ENCODE results near the gene CA9.

Gene CA9

DNA sequence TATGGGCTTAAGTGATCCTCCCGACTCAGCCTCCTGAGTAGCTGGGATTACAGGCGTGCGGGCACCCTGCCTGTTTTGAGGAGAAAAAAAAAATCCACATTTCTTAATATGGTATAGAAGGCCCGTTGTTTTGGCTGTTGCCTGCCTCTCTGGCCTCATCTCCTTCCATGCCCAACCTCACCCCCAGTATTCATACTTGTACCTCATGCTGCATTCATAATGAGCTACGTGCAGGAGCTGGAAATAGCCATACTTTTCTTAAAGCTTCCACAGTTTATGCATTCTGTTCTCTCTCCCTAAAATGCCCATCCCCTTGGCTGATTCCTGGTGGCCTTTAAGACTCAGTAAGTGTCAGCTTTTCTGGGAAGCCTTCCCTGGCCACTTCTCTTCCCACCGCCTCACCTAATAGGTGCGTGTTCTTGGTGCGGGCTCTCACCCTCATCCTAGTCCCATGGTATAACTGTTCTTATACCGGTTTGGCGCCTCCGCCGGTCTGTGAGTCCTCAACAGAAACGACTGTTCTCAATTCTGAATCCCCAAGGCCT, 18.1 kb downstream of the CA9 start:
- no peak for DNase-seq

DNA sequence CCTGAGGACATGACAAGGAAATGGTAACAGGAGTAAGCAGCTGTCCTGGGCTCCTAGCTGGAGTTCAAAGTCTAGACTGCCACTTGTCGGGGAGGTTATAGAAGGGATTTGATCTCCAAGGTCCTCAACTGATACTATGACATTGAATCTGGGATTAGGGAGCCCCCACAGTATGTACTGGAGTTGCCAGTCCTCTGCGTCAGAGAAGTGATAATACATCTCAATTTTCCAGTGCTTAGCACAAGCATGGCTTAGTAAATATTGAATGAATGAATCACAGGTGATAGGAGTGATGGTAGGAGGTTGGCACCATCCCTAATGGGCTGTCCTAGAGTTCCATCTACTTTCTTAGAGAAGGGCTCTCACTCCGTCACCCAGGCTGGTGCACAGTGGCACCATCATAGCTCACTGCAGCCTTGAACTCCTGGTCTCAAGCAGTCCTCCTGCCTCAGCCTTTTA, 22.2 kb downstream of the CA9 start:
- DNase-seq: peak; percentile 3

DNA sequence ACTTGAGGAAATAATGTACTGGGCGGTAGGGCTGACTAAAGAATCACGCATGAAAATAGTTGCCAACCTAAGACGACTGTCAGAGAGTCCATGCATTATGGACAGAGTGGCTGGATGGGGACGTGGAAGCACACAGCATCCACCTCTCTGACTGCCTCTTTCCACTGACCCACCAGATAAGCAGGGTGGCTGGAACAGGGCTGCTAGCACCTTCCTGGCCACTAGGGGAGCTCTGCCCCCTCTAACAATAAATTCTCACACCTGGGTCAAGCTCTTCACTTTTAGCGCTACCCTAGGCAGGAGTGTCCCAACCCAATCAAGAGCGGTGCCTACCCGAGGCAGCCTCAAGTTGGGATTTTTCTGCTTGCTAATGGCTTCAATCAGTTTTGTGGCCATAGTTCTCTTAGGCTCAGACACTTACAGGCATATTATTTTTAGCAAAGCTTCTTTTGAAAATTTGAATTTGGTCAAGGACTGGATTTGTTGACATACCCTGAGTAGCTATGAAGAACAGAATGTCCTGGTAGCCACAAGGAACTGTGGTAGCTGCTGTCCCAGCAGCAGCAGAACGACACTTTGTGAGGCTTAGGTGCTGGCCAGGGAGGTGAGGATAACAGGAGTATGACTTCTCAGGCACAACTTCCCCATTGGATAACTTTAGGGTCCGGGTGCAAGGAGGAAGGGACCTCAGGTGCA, 22.9 kb downstream of the CA9 start:
- DNase-seq: peak; percentile 11

DNA sequence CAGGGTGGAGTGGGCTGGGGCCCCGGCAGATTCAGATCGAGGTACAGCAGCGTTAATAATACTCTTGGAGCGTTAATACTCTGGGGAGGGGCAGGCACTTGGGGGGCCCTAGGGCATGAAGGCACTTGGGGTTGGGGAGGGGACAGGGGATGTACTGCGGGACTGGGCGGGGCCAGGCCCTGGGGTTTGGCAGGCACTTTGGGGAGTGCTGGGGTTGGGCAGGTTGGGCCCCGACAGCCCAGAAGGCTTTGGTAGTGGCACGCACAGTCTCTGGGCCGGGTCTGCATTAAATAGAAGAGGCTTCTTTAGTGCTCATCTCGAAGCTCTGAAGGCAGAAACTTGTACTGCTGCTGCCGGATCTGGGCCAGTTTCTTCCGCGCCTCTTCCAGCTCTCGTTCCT, 23.8 kb downstream of the CA9 start:
- DNase-seq: no peak

- DNase-seq: no peak
Observed at GRCh38 chr9:35698231-35698630, 24.5 kb downstream of the CA9 start.

DNA sequence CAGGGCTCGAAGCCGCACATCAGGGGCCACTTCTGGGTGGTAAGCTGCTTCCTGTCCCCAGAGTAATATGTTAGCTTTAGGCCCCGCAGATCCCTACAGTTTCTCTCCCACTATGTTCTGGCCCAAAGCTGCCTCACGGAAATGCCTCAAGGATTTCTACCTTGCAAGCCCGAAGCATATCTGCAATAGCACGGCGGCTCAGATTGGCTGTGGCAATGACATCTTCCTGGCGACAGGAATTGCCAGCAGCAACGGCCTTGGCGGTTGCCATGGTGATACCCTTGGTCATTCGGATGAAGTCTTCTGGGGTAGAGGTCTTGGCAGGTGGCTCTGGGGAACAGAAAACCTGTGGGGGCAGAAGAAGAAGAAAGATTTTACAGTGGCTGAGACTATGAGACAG, 26.3 kb downstream of the CA9 start:
- no peak for DNase-seq

DNA sequence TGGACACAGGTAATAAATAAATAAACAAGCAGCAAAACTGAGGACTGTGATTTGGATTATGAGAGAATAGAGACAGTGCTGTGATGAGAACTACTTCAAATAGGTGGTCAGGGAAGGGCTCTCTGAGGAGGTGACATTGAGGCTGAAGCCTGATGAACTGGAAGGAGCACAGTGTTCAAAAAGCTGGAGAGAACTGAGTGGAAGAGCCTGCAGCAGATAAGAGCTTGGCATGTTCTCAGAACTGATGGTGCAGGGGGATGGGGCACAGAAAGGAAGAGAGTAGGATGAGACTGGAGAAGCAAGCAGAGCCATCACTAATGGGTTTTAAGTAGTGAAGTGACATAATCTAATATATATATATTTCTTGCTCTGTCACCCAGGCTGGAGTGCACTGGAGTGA, 27.2 kb downstream of the CA9 start:
- no peak for DNase-seq

DNA sequence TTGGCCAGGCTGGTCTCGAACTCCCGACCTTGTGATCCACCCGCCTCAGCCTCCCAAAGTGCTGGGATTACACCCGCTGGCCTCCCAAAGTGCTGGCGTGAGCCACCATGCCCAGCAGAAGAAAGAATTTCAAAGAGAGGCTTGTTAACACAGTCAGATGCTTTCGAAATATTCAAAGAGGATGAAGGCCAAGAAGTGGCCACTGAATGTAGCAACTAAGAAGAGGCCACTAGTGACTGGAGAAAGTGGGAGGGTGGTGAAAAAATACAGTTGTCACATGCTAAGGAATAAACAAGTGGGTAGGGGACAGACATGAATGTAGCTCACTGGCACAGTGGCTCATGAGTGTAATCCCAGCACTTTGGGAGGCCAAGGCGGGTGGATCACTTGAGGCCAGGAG, 29.0 kb downstream of the CA9 start:
- DNase-seq: no peak

- no peak for DNase-seq
Observed at GRCh38 chr9:35703906-35704672, 30.4 kb downstream of the CA9 start.

- no peak for DNase-seq
Observed at GRCh38 chr9:35705372-35705771, 31.6 kb downstream of the CA9 start.

GRCh38 chr9:35705836-35706430, 32.2 kb downstream of the CA9 start:
- no peak for DNase-seq

DNA sequence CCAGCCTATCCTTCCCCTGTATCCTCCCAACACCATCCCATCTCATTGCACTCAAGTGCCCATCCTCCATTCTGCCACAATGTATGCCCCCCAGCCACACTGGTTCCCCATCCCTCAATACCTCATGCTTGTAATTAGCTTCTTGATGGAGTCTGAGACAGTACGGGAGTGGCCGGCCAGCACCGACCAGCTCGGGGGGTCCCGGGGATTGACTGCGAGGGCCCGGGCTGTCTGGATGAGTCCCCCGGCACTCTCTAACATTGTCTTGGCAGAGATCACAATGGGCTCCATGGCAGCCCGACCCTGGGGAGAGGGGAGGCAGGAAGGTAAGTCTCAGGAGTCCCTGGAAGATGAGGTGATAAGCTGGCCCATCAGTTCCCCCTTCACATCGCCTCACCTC, 33.2 kb downstream of the CA9 start:
- no peak for DNase-seq

DNA sequence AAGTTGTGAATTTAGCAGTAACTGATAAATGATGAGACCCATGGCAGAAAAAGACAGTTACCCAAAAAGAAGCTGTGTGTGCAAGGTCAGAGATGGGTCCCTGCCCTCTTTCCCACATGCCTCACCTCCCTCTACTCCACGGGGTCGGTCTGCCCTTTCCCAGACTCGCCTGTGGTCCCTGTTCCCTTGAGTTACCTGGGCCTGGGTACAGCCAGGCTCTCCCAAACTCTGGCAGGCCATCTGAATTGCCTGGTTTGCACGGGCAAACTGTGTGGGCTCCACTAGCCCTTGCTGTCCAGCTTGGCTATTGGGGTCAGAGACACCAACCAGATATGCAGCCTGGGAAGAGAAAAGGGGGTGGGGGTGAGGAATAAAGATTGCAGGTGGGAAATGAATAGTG, 34.4 kb downstream of the CA9 start:
- no peak for DNase-seq

DNA sequence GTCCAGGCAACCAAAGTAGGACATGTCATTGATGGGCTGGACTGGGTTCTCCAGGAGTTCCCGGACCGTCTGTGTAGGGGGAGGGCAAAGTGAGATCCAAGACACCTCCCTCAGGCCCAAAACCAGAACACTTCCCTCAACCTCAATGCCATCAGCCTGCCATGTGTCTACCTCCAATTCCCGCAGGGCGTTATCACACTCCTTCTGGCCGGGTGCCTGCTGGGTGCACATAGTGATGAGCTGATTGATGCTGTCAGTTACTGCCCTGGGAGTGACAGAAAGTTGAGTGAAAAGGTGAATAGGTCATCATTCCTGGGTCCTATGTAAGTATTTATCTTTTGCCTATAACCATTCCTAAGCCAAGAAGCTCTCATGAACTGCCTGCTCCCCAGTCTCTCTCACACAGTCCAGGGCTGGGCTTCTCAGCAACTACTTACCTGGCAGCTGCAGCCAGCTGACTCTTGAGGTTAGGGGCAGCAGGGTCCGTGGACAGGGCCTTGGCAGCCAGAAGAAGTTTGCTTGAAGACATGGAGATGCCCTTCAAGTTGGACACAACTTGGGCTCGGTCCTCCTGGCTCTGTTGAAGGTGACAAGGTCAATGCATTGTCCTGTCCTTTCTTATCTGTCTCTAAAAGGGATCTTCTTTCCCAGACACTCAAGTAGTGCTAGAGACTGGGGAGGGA, 37.2 kb downstream of the CA9 start:
- no peak for DNase-seq

- DNase-seq: no peak
Observed at GRCh38 chr9:35711501-35712428, 38.0 kb downstream of the CA9 start.

- DNase-seq: peak; percentile 17
Observed at GRCh38 chr9:35712762-35713400, 39.2 kb downstream of the CA9 start.

- no peak for DNase-seq
Observed at GRCh38 chr9:35713578-35713977, 39.9 kb downstream of the CA9 start.

DNA sequence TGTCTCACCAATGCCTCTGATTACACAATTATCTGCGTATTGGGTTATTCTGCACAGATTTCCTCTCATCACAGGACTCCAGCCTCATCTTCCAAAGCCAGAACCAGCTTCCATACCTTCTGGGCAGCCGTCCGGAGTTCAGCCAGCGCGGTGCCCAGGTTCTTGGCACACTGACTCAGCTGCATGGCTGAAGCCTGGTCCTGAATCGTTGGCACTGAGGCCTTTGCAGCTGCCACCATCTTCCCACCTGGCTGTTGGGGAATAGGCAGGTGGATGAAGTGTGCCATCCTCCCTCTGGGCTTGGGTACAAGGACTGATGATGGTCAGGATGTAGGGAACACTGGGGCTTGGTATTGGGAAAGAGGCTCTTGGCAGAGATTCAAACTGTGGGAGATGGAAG, 40.4 kb downstream of the CA9 start:
- no peak for DNase-seq

DNA sequence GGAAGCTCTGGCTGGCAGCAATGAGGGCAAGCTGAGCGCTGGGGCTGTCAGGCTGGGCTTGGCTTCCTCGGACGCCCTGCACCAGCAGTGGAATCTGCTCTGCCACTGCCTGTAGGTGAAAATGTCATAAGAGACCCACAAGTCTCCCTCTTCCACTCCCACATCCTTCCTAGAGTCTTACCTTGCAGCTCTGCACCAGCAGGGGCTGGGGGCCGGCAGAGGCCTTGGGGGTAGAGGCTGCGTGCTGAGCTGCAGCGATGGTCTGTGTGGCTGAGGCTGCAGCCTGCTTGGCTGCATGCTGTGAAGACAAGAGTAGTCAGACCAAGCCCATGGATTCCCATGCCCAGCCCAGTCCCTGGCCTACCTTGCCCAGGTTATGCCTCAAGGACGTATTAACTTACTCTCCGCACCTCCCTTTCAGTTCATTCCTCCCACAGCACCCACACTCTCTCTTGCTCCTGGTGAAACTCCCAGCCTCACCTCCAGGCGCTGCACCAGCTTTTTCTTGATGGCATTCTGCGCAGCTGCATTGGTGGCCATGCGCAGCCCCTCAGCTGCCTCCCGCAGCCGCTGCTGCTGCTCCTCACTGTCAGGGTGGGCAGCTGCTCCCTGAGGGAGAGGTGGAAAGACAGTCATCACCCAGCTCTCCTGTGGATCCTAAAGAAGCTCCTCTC, 41.0 kb downstream of the CA9 start:
- no peak for DNase-seq

DNA sequence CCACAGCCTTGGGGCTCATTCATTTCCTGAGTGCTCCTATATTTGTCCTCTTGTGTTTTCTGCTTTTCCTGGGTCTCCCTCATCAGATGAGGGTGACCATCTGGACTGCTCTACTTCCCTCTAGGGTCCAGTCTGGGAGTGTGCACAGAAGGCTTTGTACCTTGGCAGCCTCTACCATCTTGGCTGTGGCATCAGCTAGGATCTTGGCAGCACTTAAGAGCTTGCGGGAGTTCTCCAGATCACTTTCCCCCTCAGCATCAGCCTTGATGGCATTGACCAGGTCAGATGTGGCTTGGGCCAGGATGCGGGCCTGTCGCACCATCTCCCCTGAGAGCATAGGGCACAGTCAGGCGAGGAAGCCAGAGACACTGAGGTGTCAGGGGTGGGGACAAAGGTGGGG, 42.5 kb downstream of the CA9 start:
- no peak for DNase-seq

Data from NCI-H226 (cell line).